ENCODE results near the gene NR2F2. TPM values are rescaled to one million over a fixed set of nuclear protein-coding genes. Genes with fewer than 3 reads are reported as not detected.

The NR2F2 gene
- total RNA-seq, 1 donor from 2014 or later, result 15.9 TPM

DNA sequence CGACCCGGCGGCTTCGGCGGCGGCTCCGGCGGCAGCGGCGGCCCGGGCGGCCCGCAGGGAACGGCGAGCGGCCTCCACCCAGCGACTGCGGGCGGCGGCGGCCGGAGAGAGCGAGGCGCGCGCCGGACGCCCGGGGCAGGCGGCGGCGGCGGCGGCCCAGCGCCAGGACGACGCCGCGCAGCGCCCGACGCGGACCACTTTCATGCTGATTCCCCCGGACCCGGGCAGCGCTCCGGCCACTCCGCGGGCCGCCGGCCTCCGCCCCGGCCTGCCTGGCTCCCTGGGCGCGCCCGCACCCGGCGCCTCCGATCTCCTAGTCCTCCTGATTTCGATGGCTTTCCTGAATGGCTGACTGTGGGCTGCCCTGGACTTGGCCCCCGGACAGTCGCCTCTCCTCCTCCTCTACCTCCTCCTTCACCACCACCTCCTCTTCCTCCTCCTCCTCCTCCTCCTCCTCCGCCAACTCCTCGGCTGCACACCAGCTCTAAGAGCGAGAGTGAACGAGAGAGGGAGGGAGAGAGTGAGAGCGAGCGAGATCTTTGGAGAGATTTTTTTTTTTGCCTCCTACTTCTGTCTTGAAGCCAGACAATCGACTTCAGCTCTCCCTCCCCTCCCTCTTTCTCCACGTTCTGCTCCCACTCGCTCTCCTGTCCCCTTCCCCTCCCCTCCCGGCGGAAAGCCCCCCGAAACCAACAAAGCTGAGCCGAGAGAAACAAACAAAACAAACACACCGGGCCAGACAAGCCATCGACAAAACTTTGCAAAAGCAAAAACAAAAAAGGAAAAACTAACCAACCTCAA is 844 bp downstream of the NR2F2 start:
- TF ChIP-seq, protein P1, sequence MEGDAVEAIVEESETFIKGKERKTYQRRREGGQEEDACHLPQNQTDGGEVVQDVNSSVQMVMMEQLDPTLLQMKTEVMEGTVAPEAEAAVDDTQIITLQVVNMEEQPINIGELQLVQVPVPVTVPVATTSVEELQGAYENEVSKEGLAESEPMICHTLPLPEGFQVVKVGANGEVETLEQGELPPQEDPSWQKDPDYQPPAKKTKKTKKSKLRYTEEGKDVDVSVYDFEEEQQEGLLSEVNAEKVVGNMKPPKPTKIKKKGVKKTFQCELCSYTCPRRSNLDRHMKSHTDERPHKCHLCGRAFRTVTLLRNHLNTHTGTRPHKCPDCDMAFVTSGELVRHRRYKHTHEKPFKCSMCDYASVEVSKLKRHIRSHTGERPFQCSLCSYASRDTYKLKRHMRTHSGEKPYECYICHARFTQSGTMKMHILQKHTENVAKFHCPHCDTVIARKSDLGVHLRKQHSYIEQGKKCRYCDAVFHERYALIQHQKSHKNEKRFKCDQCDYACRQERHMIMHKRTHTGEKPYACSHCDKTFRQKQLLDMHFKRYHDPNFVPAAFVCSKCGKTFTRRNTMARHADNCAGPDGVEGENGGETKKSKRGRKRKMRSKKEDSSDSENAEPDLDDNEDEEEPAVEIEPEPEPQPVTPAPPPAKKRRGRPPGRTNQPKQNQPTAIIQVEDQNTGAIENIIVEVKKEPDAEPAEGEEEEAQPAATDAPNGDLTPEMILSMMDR (IDR thresholded peaks at IDR 0.05; ENCODE audit: unreplicated experiment), result no peak
- H3K27me3 Mint-ChIP-seq (ENCODE audit: unreplicated experiment), result peaks cover 34% of the 10 kb centered on the region
- peak overlapping the region; percentile 97 for H3K4me3 Mint-ChIP-seq (ENCODE audit: unreplicated experiment)
- DNase-seq (ENCODE audit: low spot score), result peak; percentile 56
- peaks cover 24% of the 10 kb centered on the region for H3K36me3 Mint-ChIP-seq (ENCODE audit: low read depth, unreplicated experiment)
- peaks cover 38% of the 10 kb centered on the region for H3K4me1 Mint-ChIP-seq (ENCODE audit: unreplicated experiment)
- peak overlapping the region; percentile 78 for H3K27ac Mint-ChIP-seq (ENCODE audit: unreplicated experiment)
- no peaks in the 10 kb centered on the region for H3K9me3 Mint-ChIP-seq (ENCODE audit: unreplicated experiment)

DNA sequence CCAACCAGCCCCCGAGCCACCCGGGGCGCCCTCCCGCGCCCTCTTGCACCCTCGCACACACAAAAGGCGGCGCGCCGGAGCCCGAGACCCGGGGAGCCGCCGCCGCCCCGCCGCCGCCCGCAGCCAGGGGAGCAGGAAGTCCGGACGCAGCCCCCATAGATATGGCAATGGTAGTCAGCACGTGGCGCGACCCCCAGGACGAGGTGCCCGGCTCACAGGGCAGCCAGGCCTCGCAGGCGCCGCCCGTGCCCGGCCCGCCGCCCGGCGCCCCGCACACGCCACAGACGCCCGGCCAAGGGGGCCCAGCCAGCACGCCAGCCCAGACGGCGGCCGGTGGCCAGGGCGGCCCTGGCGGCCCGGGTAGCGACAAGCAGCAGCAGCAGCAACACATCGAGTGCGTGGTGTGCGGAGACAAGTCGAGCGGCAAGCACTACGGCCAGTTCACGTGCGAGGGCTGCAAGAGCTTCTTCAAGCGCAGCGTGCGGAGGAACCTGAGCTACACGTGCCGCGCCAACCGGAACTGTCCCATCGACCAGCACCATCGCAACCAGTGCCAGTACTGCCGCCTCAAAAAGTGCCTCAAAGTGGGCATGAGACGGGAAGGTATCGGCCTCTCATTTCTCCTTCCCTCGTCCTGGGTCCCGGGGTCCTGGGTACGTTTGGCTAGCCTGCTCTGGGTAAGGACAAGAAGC is 1.6 kb downstream of the NR2F2 start:
- Mint-ChIP-seq H3K4me1 (ENCODE audit: unreplicated experiment) (peaks cover 37% of the 10 kb centered on the region), H3K27ac (ENCODE audit: unreplicated experiment) (peak overlapping the region; percentile 87), H3K4me3 (ENCODE audit: unreplicated experiment) (peak overlapping the region; percentile 98), H3K27me3 (ENCODE audit: unreplicated experiment) (peaks cover 34% of the 10 kb centered on the region), H3K36me3 (ENCODE audit: low read depth, unreplicated experiment) (peaks cover 27% of the 10 kb centered on the region), H3K9me3 (ENCODE audit: unreplicated experiment) (no peaks in the 10 kb centered on the region)
- DNase-seq (ENCODE audit: low spot score), result no peak
- TF ChIP-seq, protein P1 (IDR thresholded peaks at IDR 0.05; ENCODE audit: unreplicated experiment), result no peak

DNA sequence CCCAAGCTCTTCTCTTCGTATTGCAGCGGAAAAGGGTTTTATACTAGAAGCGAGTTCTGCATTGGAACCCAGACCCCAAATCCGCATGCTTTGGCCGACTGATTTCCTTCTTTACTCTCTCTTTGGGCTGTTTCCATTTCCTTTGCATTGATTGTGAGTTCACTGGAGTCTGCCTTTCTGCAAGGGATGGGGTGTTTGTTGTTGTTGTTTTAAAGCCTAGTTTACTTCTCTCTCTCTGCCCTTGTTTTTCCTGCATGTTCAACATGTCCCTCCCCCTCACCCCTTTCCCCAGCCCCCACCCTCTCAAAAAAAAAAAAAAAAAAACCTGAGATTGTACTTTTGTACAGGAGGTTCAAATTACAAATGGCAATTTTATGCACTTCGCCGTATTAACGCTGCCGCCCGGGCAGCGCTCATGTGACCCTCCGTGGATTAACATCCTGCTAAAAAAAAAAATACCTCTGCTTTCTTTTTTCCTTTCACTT is 2.2 kb downstream of the NR2F2 start:
- peaks cover 41% of the 10 kb centered on the region for H3K4me1 Mint-ChIP-seq (ENCODE audit: unreplicated experiment)

DNA sequence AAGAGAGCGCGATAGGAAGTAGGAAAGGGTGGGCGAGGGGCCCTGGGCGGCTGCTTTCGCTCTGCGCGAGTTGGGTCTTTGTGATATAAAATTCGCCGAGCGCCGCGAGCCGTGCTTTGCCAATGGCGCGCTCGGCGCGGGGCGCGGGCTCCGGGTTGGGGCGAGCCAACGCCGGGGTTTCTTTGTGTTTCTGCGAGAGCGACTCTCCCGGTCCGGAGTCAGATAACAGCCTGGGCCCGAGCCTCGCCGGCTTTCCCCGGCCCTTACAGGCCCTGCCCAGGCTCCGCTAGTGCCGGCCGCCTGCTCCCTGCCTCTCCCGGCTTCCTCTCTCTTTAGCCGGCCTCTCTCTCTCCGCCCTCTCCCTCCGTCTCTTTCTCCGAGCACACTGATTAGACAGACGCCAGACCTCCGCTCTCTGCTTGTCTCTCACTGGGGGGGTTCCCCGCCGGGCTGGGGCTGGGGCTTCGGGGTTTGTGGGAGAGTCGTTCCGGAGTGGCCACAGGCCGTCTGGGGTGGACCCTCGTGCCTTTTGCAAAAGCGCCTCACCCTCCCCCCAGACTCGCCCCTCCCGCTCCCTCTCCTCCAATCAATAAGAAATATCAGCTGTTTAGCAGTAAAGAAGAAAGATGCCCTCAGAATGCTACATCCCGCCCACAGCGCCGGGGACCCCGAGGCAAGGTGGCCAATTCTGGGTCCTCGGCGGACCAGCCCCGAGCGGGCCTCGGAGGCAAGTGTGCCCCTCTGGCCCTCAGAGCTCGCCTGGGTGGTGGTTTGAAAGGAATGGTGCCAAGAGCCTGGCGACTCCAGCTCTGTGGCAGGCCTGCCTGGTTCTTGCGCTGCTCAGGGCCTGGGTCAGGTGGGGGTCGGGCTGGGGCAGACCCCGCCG is 2.9 kb downstream of the NR2F2 start:
- peak; percentile 69 for DNase-seq (ENCODE audit: low spot score)
- Mint-ChIP-seq H3K27ac (ENCODE audit: unreplicated experiment) (peak overlapping the region; percentile 64), H3K4me1 (ENCODE audit: unreplicated experiment) (peaks cover 41% of the 10 kb centered on the region), H3K36me3 (ENCODE audit: low read depth, unreplicated experiment) (peaks cover 31% of the 10 kb centered on the region), H3K27me3 (ENCODE audit: unreplicated experiment) (peaks cover 32% of the 10 kb centered on the region), H3K9me3 (ENCODE audit: unreplicated experiment) (no peaks in the 10 kb centered on the region), H3K4me3 (ENCODE audit: unreplicated experiment) (peak overlapping the region; percentile 98)
- TF ChIP-seq, protein P1 (IDR thresholded peaks at IDR 0.05; ENCODE audit: unreplicated experiment), result no peak

More for the DNA sequence above, 2.2 kb downstream of the NR2F2 start:
- TF ChIP-seq, protein P1 (IDR thresholded peaks at IDR 0.05; ENCODE audit: unreplicated experiment), result no peak
- DNase-seq (ENCODE audit: low spot score), result no peak
- Mint-ChIP-seq H3K27me3 (ENCODE audit: unreplicated experiment) (peaks cover 33% of the 10 kb centered on the region), H3K4me3 (ENCODE audit: unreplicated experiment) (peak overlapping the region; percentile 98), H3K36me3 (ENCODE audit: low read depth, unreplicated experiment) (peaks cover 31% of the 10 kb centered on the region), H3K27ac (ENCODE audit: unreplicated experiment) (peak overlapping the region; percentile 87), H3K9me3 (ENCODE audit: unreplicated experiment) (no peaks in the 10 kb centered on the region)
